ENCODE results near the gene DLX1.
A peak's percentile ranks its signal among the peaks of the same experiment; 100 is the strongest.
"Not testable (repeated sequence)": the region's sequence is repeated elsewhere in the genome, so short reads cannot be mapped to it uniquely, and the experiment has no call there.

Gene DLX1

DNA sequence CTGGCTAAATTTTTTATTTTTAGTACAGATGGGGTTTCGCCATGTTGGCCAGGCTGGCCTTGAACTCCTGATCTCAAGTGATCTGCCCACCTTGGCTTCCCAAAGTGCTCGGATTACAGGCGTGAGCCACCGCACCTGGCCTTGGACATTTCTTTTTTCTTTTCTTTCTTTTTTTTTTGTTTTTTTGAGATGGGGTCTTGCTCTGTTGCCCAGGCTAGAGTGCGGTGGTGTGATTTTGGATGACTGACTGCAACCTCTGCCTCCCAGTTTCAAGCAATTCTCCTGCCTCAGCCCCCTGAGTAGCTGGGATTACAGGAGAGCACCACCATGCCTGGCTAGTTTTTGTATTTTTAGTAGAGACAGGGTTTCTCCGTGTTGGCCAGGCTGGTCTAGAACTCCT, 28.9 kb downstream of the DLX1 start:
- H3K4me3 ChIP-seq; DNase-seq (ENCODE audit: low spot score in 2 of 2); H3K4me1 ChIP-seq; in situ Hi-C loops (cut with MboI; ENCODE audit: low sequenced_read_pairs); H3K9me3 ChIP-seq; H3K27me3 ChIP-seq (ENCODE audit: low read depth); H3K36me3 ChIP-seq (replicated peaks): not testable (repeated sequence)

DNA sequence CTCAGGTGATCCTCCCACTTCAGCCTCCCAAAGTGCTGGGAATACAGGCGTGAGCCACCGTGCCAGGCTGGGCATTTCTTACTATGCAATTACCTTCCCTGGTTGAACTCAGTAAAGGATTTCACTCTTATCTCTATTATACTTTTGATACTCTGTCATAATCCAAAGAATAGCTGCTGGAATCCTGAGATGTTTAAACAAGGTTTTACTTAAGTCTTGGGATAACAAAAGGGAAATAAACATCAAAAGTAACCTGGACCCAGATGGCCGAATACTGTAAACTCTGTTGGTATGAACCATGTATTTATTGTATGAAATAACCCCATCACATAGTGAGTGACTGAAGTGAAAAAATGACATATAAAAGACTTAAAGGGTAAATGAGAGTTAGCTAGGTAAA, 29.3 kb downstream of the DLX1 start:
- in situ Hi-C loops (cut with MboI; ENCODE audit: low sequenced_read_pairs): no loop called here
- no peaks in the 10 kb centered on the region for H3K9me3 ChIP-seq
- no peaks in the 10 kb centered on the region for H3K4me1 ChIP-seq
- DNase-seq (ENCODE audit: low spot score in 2 of 2): no peak
- H3K36me3 ChIP-seq (replicated peaks): no peaks in the 10 kb centered on the region
- H3K27me3 ChIP-seq (ENCODE audit: low read depth): no peaks in the 10 kb centered on the region; the same call in 1 of the 2 replicates
- no peak overlapping the region for H3K4me3 ChIP-seq

DNA sequence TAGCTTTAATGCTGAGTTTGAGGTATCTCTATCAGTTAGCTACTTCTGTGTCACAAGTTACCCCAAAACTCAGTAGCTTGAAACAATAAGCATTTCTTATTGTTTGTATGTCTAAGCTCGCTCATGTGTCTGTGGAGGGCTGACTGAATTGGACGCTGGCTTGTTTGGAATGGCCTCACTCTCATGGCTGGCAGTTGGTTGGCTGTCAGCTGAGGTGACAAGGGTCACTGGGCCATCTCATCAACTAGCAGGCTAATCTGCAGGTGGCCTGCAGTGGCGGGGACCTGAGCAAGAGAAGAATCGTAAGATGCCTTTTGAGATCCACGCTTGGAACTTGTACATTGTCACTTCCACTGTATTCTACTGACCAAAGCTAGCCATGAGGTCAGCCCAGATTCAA, 30.8 kb downstream of the DLX1 start:
- no peak overlapping the region for H3K4me3 ChIP-seq
- in situ Hi-C loops (cut with MboI; ENCODE audit: low sequenced_read_pairs): no loop called here
- H3K27me3 ChIP-seq (ENCODE audit: low read depth): no peaks in the 10 kb centered on the region; the same call in 1 of the 2 replicates
- no peaks in the 10 kb centered on the region for H3K36me3 ChIP-seq (replicated peaks)
- H3K4me1 ChIP-seq: no peaks in the 10 kb centered on the region
- no peaks in the 10 kb centered on the region for H3K9me3 ChIP-seq
- DNase-seq (ENCODE audit: low spot score in 2 of 2): no peak

DNA sequence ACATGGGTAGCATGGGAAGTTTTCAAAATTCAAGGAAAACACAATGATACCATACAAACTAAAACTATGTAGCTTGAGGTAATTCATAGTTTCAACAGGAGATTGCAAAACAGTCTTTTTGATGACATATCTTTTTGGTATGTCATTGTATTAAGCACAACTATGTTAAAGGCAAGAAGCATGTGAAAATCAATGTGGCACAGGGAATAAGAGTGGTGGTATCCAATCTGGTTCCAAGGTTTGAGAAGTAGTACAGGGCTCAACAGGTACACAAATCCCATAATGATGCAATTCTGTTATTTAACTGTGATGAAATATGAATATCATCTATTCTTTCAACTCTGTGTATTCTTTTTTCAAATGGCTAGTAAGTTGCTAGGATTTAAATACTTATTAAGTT, 33.8 kb downstream of the DLX1 start:
- Histone ChIP-seq H3K9me3 (no peaks in the 10 kb centered on the region), H3K4me3 (no peak overlapping the region), H3K36me3 (replicated peaks) (no peaks in the 10 kb centered on the region), H3K27me3 (ENCODE audit: low read depth) (no peaks in the 10 kb centered on the region; the same call in 1 of the 2 replicates), H3K4me1 (no peaks in the 10 kb centered on the region)
- in situ Hi-C loops (cut with MboI; ENCODE audit: low sequenced_read_pairs): no loop called here
- DNase-seq (ENCODE audit: low spot score in 2 of 2): no peak

DNA sequence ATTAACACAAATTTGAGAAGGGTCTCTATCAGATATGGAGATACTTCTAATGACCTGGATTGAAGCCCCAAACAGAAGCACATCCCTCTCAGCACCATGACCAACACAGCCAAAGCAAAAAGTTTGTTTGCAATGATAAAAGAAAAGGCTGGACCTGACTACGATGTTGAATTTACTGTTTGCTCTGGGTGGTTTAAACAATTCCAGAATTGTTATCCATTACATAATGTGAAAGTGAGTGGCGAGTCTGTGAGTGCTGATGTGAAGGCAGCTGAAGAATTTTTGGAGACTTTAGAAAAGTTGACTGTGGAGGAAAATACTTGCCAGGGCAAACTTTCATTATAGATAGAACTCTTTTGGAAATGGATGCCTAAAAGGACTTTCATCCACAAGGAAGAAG, 34.8 kb downstream of the DLX1 start:
- H3K9me3 ChIP-seq: no peaks in the 10 kb centered on the region
- no peaks in the 10 kb centered on the region for H3K36me3 ChIP-seq (replicated peaks)
- H3K27me3 ChIP-seq (ENCODE audit: low read depth): no peaks in the 10 kb centered on the region; the same call in 1 of the 2 replicates
- H3K4me1 ChIP-seq: no peaks in the 10 kb centered on the region
- no peak for DNase-seq (ENCODE audit: low spot score in 2 of 2)
- in situ Hi-C loops (cut with MboI; ENCODE audit: low sequenced_read_pairs): no loop called here
- H3K4me3 ChIP-seq: no peak overlapping the region

DNA sequence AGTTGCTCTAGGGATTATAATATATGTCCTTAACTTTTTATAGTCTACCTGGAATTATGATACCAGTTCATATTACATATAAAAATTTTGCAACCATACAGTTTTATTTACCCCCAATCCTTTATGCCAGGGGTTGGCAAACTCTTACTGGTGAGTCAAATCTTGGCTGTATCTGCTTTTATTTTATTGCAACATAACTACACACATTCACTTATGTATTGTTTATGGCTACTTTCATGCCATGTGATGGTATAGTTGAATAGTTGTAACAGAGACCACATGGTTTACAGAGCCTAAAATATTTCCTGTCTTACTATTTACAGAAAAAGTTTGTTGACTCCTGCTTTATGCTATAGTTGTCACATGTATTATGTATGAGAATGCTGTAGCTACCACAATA, 43.2 kb downstream of the DLX1 start:
- Histone ChIP-seq H3K27me3 (ENCODE audit: low read depth) (no peaks in the 10 kb centered on the region), H3K36me3 (replicated peaks) (no peaks in the 10 kb centered on the region), H3K4me3 (no peak overlapping the region), H3K9me3 (0 out of 2 replicates have a peak, but pooled peaks cover 3% of the 10 kb centered on the region), H3K4me1 (peaks cover 9% of the 10 kb centered on the region)
- in situ Hi-C loops (cut with MboI; ENCODE audit: low sequenced_read_pairs): no loop called here
- no peak for DNase-seq (ENCODE audit: low spot score in 2 of 2)

DNA sequence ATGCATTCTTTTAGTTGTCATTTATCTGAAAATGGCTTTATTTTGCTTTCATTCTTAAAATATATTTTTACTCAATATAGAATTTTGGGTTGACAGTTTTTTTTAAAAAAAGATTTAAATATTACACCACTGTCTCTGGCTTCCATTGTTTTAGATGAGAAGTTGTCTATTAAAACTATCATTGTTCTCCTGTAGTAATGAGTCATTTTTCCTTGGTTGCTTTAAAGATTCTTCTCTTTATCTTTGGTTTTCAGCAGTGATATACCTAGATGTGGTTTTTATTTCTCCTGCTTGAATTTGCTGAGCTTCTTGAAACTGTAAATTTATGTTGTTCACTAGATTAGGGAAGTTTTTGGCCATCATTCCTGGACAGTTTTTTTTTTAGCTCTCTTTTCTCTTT, 44.1 kb downstream of the DLX1 start:
- no peak for DNase-seq (ENCODE audit: low spot score in 2 of 2)
- Histone ChIP-seq H3K4me3 (no peak overlapping the region), H3K36me3 (replicated peaks) (no peaks in the 10 kb centered on the region), H3K27me3 (ENCODE audit: low read depth) (no peaks in the 10 kb centered on the region), H3K4me1 (peaks cover 9% of the 10 kb centered on the region), H3K9me3 (0 out of 2 replicates have a peak, but pooled peaks cover 3% of the 10 kb centered on the region)
- in situ Hi-C loops (cut with MboI; ENCODE audit: low sequenced_read_pairs): no loop called here

DNA sequence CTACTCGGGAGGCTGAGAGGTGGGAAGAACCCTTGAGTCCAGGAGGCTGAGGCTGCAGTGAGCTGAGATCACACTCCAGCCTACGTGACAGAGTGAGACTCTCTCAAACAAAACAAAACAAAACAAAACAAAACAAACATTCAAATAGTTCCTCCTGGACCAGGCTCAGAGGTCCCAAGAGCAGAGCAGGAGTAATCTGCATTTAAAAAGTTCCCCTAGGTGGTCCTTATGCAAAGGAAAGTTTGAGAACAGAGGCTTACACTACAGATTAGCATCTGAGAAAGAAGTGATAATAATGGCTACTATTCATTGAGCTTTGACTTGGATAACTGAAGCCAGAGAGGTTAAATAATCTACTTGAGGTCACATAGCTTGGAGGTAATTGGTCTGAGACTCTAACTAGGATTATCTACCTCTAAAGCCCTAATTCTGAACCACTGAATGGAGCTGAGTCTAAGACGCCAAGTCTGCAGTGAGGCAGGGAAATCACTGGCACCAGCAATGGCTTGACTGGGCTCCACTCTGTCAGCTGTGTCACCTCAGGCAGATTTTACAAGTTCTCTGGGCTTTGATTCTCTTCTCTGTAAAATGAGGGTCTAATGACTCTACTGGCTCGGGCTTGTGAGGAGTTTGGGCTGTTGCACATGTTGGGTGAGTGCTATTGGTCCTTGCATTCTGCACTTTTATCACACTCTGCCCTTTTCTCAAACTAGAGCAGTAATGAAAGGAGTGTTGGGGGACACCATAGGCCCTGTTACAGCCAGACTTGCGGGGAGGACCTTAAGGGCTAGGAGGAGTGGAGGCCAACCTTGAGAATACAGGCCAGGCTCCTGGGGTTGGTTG, 46.6 kb downstream of the DLX1 start:
- Histone ChIP-seq H3K9me3 (0 out of 2 replicates have a peak, but pooled peaks cover 3% of the 10 kb centered on the region), H3K27me3 (ENCODE audit: low read depth) (no peaks in the 10 kb centered on the region), H3K4me1 (peaks cover 9% of the 10 kb centered on the region), H3K36me3 (replicated peaks) (no peaks in the 10 kb centered on the region), H3K4me3 (no peak overlapping the region)
- in situ Hi-C loops (cut with MboI; ENCODE audit: low sequenced_read_pairs): no loop called here
- DNase-seq (ENCODE audit: low spot score in 2 of 2): peak; percentile 71 to 100

DNA sequence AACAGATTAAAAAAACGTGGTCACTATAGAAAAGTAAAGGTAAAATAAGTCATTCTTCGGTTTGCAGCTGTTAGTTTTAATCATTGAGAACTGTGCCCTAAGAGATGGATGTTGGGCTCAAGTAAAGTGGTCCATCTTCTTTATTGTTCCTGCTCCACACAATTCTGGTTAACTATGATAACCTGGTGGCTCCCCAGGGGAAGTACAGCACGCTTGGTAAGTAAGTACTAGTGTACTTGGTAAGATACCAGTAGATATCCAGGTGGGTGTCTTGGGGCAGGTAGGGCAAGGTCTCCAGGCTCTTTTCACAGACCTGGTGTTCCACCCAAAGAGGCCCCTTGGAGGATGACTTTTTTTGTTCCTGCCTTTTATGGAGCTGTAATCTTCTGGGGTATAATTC, 49.0 kb downstream of the DLX1 start:
- DNase-seq (ENCODE audit: low spot score in 2 of 2): no peak
- no peak overlapping the region for H3K4me3 ChIP-seq
- no peaks in the 10 kb centered on the region for H3K27me3 ChIP-seq (ENCODE audit: low read depth)
- in situ Hi-C loops (cut with MboI; ENCODE audit: low sequenced_read_pairs): no loop called here
- H3K4me1 ChIP-seq: peaks cover 9% of the 10 kb centered on the region
- 0 out of 2 replicates have a peak, but pooled peaks cover 3% of the 10 kb centered on the region for H3K9me3 ChIP-seq
- H3K36me3 ChIP-seq (replicated peaks): no peaks in the 10 kb centered on the region

DNA sequence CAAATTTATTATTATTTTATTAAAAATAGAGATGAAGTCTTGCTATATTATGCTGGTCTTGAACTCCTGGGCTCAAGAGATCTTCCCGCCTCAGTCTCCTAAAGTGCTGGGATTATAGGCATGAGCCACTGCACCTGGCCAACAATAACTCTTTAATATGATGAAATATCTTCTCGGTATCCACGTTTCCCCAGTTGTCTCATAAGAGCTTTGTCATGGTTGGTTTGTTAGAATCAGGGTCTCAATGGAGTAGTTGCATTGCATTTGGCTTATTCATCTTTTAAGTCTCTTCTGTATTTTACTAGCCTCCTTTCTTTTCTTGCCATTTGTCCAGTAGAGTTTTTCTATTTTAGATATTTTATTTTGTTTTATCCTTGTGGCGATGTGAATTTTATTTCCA, 50.1 kb downstream of the DLX1 start:
- Histone ChIP-seq H3K36me3 (replicated peaks) (no peaks in the 10 kb centered on the region), H3K4me1 (peaks cover 9% of the 10 kb centered on the region), H3K9me3 (0 out of 2 replicates have a peak, but pooled peaks cover 3% of the 10 kb centered on the region), H3K27me3 (ENCODE audit: low read depth) (no peaks in the 10 kb centered on the region), H3K4me3 (no peak overlapping the region)
- no peak for DNase-seq (ENCODE audit: low spot score in 2 of 2)
- in situ Hi-C loops (cut with MboI; ENCODE audit: low sequenced_read_pairs): no loop called here

DNA sequence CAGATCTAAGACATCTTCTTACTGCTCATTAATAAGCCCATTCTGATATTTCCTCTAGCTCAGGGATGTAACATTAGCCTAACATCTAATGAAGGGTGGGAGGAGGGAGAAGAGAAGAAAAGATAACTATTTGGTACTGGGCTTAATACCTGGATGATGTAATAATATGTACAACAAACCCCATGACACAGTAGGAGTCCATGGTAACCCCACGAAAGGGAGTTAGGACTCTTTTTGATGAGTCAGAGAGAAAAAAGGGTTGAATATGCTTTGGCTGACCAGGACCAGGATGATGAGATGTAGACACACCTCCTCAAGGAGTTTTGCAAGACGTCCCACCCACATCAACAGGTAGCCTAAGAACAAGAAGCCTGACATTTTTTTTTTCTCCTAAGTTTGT, 51.8 kb downstream of the DLX1 start:
- Histone ChIP-seq H3K4me3 (no peak overlapping the region), H3K4me1 (peaks cover 7% of the 10 kb centered on the region), H3K36me3 (replicated peaks) (no peaks in the 10 kb centered on the region), H3K27me3 (ENCODE audit: low read depth) (no peaks in the 10 kb centered on the region), H3K9me3 (no peaks in the 10 kb centered on the region)
- DNase-seq (ENCODE audit: low spot score in 2 of 2): no peak
- in situ Hi-C loops (cut with MboI; ENCODE audit: low sequenced_read_pairs): no loop called here

DNA sequence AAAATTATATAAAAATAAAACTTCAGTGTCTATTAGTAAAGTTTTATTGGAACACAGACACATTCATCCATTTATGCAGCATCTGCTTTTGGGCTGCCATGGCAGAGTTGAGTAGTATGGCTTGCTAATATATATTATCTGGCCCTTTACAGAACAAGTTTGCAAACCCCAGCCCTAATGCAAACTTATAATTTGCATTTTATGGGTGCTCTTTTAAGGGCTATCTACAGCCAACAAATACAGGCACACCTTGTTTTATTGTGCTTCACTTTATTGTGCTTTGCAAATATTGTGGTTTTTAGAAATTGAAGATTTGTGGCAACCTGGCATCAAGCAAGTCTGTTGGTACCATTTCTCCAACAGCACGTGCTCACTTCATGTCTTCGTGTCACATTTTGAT, 52.6 kb downstream of the DLX1 start:
- no peaks in the 10 kb centered on the region for H3K9me3 ChIP-seq
- DNase-seq (ENCODE audit: low spot score in 2 of 2): no peak
- no peaks in the 10 kb centered on the region for H3K36me3 ChIP-seq (replicated peaks)
- no peak overlapping the region for H3K4me3 ChIP-seq
- H3K4me1 ChIP-seq: no peaks in the 10 kb centered on the region
- H3K27me3 ChIP-seq (ENCODE audit: low read depth): no peaks in the 10 kb centered on the region
- in situ Hi-C loops (cut with MboI; ENCODE audit: low sequenced_read_pairs): no loop called here

DNA sequence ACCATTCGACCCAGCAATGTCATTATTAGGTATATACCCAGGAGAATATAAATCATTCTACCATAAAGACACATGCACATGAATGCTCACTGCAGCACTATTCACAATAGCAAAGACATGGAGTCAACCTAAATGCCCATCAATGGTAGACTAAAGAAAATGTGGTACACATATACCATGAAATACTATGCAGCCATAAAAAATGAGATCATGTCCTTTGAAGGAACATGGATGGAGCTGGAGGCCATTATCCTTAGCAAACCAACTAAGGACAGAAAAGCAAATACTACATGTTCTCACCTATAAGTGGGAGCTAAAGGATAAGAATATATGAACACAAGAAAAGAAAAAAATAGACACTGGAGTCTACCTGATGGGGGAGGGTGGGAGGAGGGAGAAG, 53.4 kb downstream of the DLX1 start:
- H3K4me1 ChIP-seq; H3K27me3 ChIP-seq (ENCODE audit: low read depth); H3K36me3 ChIP-seq (replicated peaks); H3K4me3 ChIP-seq; H3K9me3 ChIP-seq; DNase-seq (ENCODE audit: low spot score in 2 of 2); in situ Hi-C loops (cut with MboI; ENCODE audit: low sequenced_read_pairs): not testable (repeated sequence)
